Neuronal stem cell (in vitro differentiated cells): ENCODE data around the gene ZDHHC24.

Source experiments
- DNase-seq: peaks from one replicate; pipeline ENCODE4 v3.0.0-alpha.2; 2013; ENCODE audit warnings: low spot score
- H2AFZ ChIP-seq: one replicate; pipeline ENCODE4 v1.6.1; 2013; ENCODE audit warnings: mild to moderate bottlenecking, low read length, inconsistent platforms
- H2AK5ac ChIP-seq: 2 replicates; pipeline ENCODE4 v1.6.1; 2013; ENCODE audit warnings: low read depth, mild to moderate bottlenecking, inconsistent platforms, low read length, moderate library complexity, mixed read lengths
- H2BK120ac ChIP-seq: 2 replicates; pipeline ENCODE4 v1.6.1; 2013; ENCODE audit warnings: low read depth, mild to moderate bottlenecking, inconsistent platforms, low read length, moderate library complexity, mixed read lengths
- H2BK12ac ChIP-seq: one replicate; pipeline ENCODE4 v1.6.1; 2013; ENCODE audit warnings: low read length, inconsistent platforms
- H2BK15ac ChIP-seq: 2 replicates; pipeline ENCODE4 v1.6.1; 2013; ENCODE audit warnings: mild to moderate bottlenecking, low read length, inconsistent platforms, mixed read lengths
- H2BK5ac ChIP-seq: one replicate; pipeline ENCODE4 v1.6.1; 2013; ENCODE audit warnings: inconsistent platforms, mild to moderate bottlenecking, low read length, moderate library complexity
- H3K14ac ChIP-seq: one replicate; pipeline ENCODE4 v1.6.1; 2013; ENCODE audit warnings: low read length, inconsistent platforms
- H3K18ac ChIP-seq: 2 replicates; pipeline ENCODE4 v1.6.1; 2013; ENCODE audit warnings: low read length, inconsistent platforms
- H3K23ac ChIP-seq: 2 replicates; pipeline ENCODE4 v1.6.1; 2013; ENCODE audit warnings: low read depth, mild to moderate bottlenecking, mixed read lengths, low read length, inconsistent platforms; ENCODE audit not compliant: poor library complexity
- H3K27ac ChIP-seq: replicated peaks from 3 replicates; pipeline ENCODE4 v1.5.1; 2013; ENCODE audit warnings: low read length, inconsistent platforms
- H3K27me3 ChIP-seq, 3 experiments: 2 replicates each; pipeline ENCODE4 v1.6.1; 2013; ENCODE audit warnings: low read length in 3 of 3, mild to moderate bottlenecking in 2 of 3, inconsistent platforms in 1 of 3, low read depth in 1 of 3, mixed read lengths in 1 of 3, moderate library complexity in 1 of 3; ENCODE audit not compliant: control insufficient read depth in 3 of 3, insufficient read depth in 3 of 3
- H3K36me3 ChIP-seq, 2 donors: replicated peaks in 1 of 2; 2 replicates each; pipeline ENCODE4 v1.6.1; 2013; ENCODE audit warnings: low read length in 2 of 2; ENCODE audit not compliant: control insufficient read depth in 2 of 2, insufficient read depth in 2 of 2
- H3K4ac ChIP-seq: 2 replicates; pipeline ENCODE4 v1.6.1; 2013; ENCODE audit warnings: inconsistent platforms, mild to moderate bottlenecking, low read length, moderate library complexity
- H3K4me1 ChIP-seq, 2 donors: 1 replicate in 1 of 2; 2 replicates in 1 of 2; pipeline ENCODE4 v1.6.1; 2013; ENCODE audit warnings: low read length in 2 of 2, low read depth in 1 of 2; ENCODE audit not compliant: control insufficient read depth in 2 of 2, insufficient read depth in 1 of 2
- H3K4me2 ChIP-seq: one replicate; pipeline ENCODE4 v1.6.1; 2013; ENCODE audit warnings: mild to moderate bottlenecking, low read length, inconsistent platforms; ENCODE audit not compliant: insufficient read depth, poor library complexity, severe bottlenecking
- H3K4me3 ChIP-seq, 2 donors: 2 replicates each; pipeline ENCODE4 v1.5.1; 2013; ENCODE audit warnings: low read length in 2 of 2, mild to moderate bottlenecking in 2 of 2, inconsistent platforms in 1 of 2, moderate library complexity in 1 of 2
- H3K79me1 ChIP-seq: one replicate; pipeline ENCODE4 v1.6.1; 2013; ENCODE audit warnings: low read depth, mild to moderate bottlenecking, inconsistent platforms, low read length, moderate library complexity
- H3K9ac ChIP-seq: one replicate; pipeline ENCODE4 v1.6.1; 2013; ENCODE audit warnings: mild to moderate bottlenecking, low read depth, low read length, inconsistent platforms; ENCODE audit not compliant: poor library complexity
- H3K9me3 ChIP-seq, 2 donors: replicated peaks in 1 of 2; 2 replicates each; pipeline versions ENCODE3 to v1.6.1; 2013; ENCODE audit warnings: low read length in 2 of 2, mild to moderate bottlenecking in 2 of 2, inconsistent platforms in 1 of 2, low read depth in 1 of 2, mixed read lengths in 1 of 2, moderate library complexity in 1 of 2; ENCODE audit not compliant: control insufficient read depth in 2 of 2, insufficient read depth in 1 of 2
- H4K8ac ChIP-seq: one replicate; pipeline ENCODE4 v1.6.1; 2013; ENCODE audit warnings: low read depth, mild to moderate bottlenecking, inconsistent platforms, low read length, moderate library complexity
- H4K91ac ChIP-seq: one replicate; pipeline ENCODE4 v1.6.1; 2013; ENCODE audit warnings: low read length, low read depth, mild to moderate bottlenecking, inconsistent platforms; ENCODE audit not compliant: poor library complexity
- WGBS, 2 donors: extraction: QIAGEN DNeasy Blood & Tissue Kit; methylation state at CpG; one replicate each; pipeline ENCODE4 v1.1.7; 2013; ENCODE audit warnings: missing lambda C conversion rate in 2 of 2, mixed read lengths in 1 of 2; ENCODE audit not compliant: insufficient read length in 2 of 2, insufficient replicate concordance in 1 of 2; ENCODE audit errors: extremely low coverage in 2 of 2; 5-methylcytosine and 5-hydroxymethylcytosine counted together

The ZDHHC24 gene

GRCh38 chr11:66564984-66565383 lies 19.1 kb upstream of the ZDHHC24 start:
- H2AK5ac ChIP-seq, result no peak overlapping the region
- no peak overlapping the region for H2BK120ac ChIP-seq
- no peak overlapping the region for H4K8ac ChIP-seq
- DNase-seq, result no peak
- no peak overlapping the region for H3K18ac ChIP-seq
- H3K4me1 ChIP-seq, result peaks cover 2 to 3% of the 10 kb centered on the region in 2 donors
- H3K23ac ChIP-seq, result no peak overlapping the region
- H3K27ac ChIP-seq, result no peak overlapping the region
- H3K14ac ChIP-seq, result no peak overlapping the region
- H2BK5ac ChIP-seq, result no peak overlapping the region
- H3K4ac ChIP-seq, result no peak overlapping the region
- H3K79me1 ChIP-seq, result no peaks in the 10 kb centered on the region
- H2AFZ ChIP-seq, result no peak overlapping the region
- peaks cover 0 to 4% of the 10 kb centered on the region in 2 donors for H3K36me3 ChIP-seq
- no peak overlapping the region for H4K91ac ChIP-seq
- WGBS, 2 donors, result no CpG with 5 or more reads among the region's 5 CpGs
- H3K4me2 ChIP-seq, result no peak overlapping the region
- no peak overlapping the region for H2BK12ac ChIP-seq
- H2BK15ac ChIP-seq, result peak overlapping the region; percentile 6
- peaks cover 0 to 6% (median 0%) of the 10 kb centered on the region in 3 experiments for H3K27me3 ChIP-seq
- no peak overlapping the region for H3K4me3 ChIP-seq
- no peak overlapping the region for H3K9ac ChIP-seq
- no peaks in the 10 kb centered on the region for H3K9me3 ChIP-seq

- Histone ChIP-seq H3K4me3 (no peak overlapping the region), H2BK5ac (peak overlapping the region; percentile 48), H4K8ac (no peak overlapping the region), H3K9me3 (no peaks in the 10 kb centered on the region), H2BK12ac (no peak overlapping the region), H2AK5ac (no peak overlapping the region), H3K23ac (peak overlapping the region; percentile 97), H3K4ac (peak overlapping the region; percentile 6), H3K18ac (peak overlapping the region; percentile 5), H3K79me1 (no peaks in the 10 kb centered on the region), H3K4me2 (no peak overlapping the region), H3K27ac (no peak overlapping the region), H3K14ac (no peak overlapping the region), H3K9ac (no peak overlapping the region), H2AFZ (no peak overlapping the region), H4K91ac (no peak overlapping the region), H2BK15ac (peak overlapping the region; percentile 6), H3K27me3 (peaks cover 0 to 6% (median 0%) of the 10 kb centered on the region in 3 experiments), H2BK120ac (no peak overlapping the region), H3K4me1 (peaks cover 0 to 3% of the 10 kb centered on the region in 2 donors), H3K36me3 (peaks cover 0 to 4% of the 10 kb centered on the region in 2 donors)
- no CpG with 5 or more reads among the region's 14 CpGs for WGBS, 2 donors
- DNase-seq, result no peak
These were observed 18.7 kb upstream of the ZDHHC24 start for GRCh38 chr11:66564538-66564937.

GRCh38 chr11:66563832-66564231 lies 18.0 kb upstream of the ZDHHC24 start:
- Histone ChIP-seq H4K8ac (no peak overlapping the region), H3K23ac (peak overlapping the region; percentile 43), H2BK120ac (no peak overlapping the region), H4K91ac (no peak overlapping the region), H2BK15ac (no peak overlapping the region), H3K14ac (peak overlapping the region; percentile 38), H3K79me1 (no peaks in the 10 kb centered on the region), H2AFZ (no peak overlapping the region), H2BK5ac (peak overlapping the region; percentile 48), H2BK12ac (peak overlapping the region; percentile 41), H2AK5ac (no peak overlapping the region), H3K4me3 (no peak overlapping the region), H3K9ac (no peak overlapping the region), H3K9me3 (no peaks in the 10 kb centered on the region), H3K4ac (no peak overlapping the region), H3K36me3 (peaks cover 0 to 4% of the 10 kb centered on the region in 2 donors), H3K27me3 (peaks cover 0 to 6% (median 0%) of the 10 kb centered on the region in 3 experiments), H3K4me2 (no peak overlapping the region), H3K4me1 (peaks cover 0 to 3% of the 10 kb centered on the region in 2 donors), H3K18ac (no peak overlapping the region), H3K27ac (no peak overlapping the region)
- DNase-seq, result no peak
- no CpG with 5 or more reads among the region's 10 CpGs for WGBS, 2 donors

- DNase-seq, result no peak
- no peak overlapping the region for H3K4ac ChIP-seq
- WGBS, 2 donors, result no CpG with 5 or more reads among the region's 20 CpGs
- H3K27me3 ChIP-seq, result peaks cover 0 to 6% (median 0%) of the 10 kb centered on the region in 3 experiments
- no peak overlapping the region for H2BK5ac ChIP-seq
- H3K9ac ChIP-seq, result no peak overlapping the region
- no peak overlapping the region for H3K4me3 ChIP-seq
- no peaks in the 10 kb centered on the region for H3K79me1 ChIP-seq
- no peaks in the 10 kb centered on the region for H3K9me3 ChIP-seq
- peaks cover 0 to 4% of the 10 kb centered on the region in 2 donors for H3K36me3 ChIP-seq
- H3K23ac ChIP-seq, result no peak overlapping the region
- H4K91ac ChIP-seq, result no peak overlapping the region
- no peak overlapping the region for H2BK12ac ChIP-seq
- no peak overlapping the region for H4K8ac ChIP-seq
- no peak overlapping the region for H3K18ac ChIP-seq
- no peak overlapping the region for H3K4me2 ChIP-seq
- H2BK120ac ChIP-seq, result no peak overlapping the region
- H2BK15ac ChIP-seq, result no peak overlapping the region
- H3K27ac ChIP-seq, result no peak overlapping the region
- H2AK5ac ChIP-seq, result no peak overlapping the region
- H3K4me1 ChIP-seq, result peaks cover 0 to 3% of the 10 kb centered on the region in 2 donors
- H3K14ac ChIP-seq, result no peak overlapping the region
- no peak overlapping the region for H2AFZ ChIP-seq
These were observed 17.2 kb upstream of the ZDHHC24 start for GRCh38 chr11:66562907-66563583.
